Measurements from ENCODE around the gene CDO1.

GRCh38 chr5:115859378-115859777 is 42.9 kb upstream of the CDO1 start:
- TF ChIP-seq POLR2AphosphoS5 (IDR thresholded peaks at IDR 0.05; ENCODE audit: low read depth, low read length) (no peak), POLR2A (IDR thresholded peaks at IDR 0.05; ENCODE audit: low read depth, low read length) (no peak), TAF1 (IDR thresholded peaks at IDR 0.05; ENCODE audit: low read depth, low read length) (no peak), SPI1 (IDR thresholded peaks at IDR 0.05; ENCODE audit: low read depth, low read length) (no peak), POU2F2 (IDR thresholded peaks at IDR 0.05; ENCODE audit: low read depth, low read length) (no peak)

All from GM12891 (cell line).